ENCODE measurements around the gene DLX4. TPM values are rescaled to one million over a fixed set of nuclear protein-coding genes. Genes with fewer than 3 reads are reported as not detected.

DLX4 gene
- total and polyA plus RNA-seq, 9 donors = 0.10 TPM; not detected in 8

GRCh38 chr17:49956780-49957179 lies 12.2 kb upstream of the DLX4 start:
- H3K27ac ChIP-seq = no peak overlapping the region
- no peak overlapping the region for H3K4me3 ChIP-seq
- H3K36me3 ChIP-seq = no peaks in the 10 kb centered on the region
- no peak for TF ChIP-seq POLR2A (IDR thresholded peaks at IDR 0.05)
- no peak for TF ChIP-seq EP300 (IDR thresholded peaks at IDR 0.05)
- no peak for TF ChIP-seq CTCF (IDR thresholded peaks at IDR 0.05)
- 57 to 74% (median 63%) methylated on average over 4 of the region's 4 CpGs for WGBS, 3 donors
- no peaks in the 10 kb centered on the region for H3K27me3 ChIP-seq
- intact Hi-C loops (cut with DNase I) = no loop called here
- DNase-seq = no peak
- peaks cover 12% of the 10 kb centered on the region for H3K4me1 ChIP-seq (ENCODE audit: insufficient read depth)
- no peaks in the 10 kb centered on the region for H3K9me3 ChIP-seq

DNA sequence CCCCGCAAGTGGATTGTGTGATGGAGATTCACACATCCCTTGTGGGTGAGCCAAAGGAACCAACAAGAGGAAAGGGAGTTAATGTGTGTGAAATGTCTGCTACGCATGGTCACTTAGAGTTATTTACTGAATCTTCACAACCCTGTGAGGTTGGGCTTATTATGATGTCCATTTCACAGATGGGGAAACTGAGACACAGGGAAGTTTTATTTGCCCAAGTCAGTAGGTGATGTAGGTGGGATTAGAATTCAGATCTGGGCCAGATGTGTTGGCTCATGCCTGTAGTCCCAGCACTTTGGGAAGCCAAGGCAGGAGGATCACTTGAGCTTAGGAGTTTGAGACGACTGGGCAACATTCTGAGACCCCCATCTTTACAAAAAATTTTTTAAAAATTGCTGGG lies 11.6 kb upstream of the DLX4 start:
- WGBS, 3 donors = 88 to 96% (median 91%) methylated on average over 3 of the region's 3 CpGs
- Histone ChIP-seq H3K4me3 (no peak overlapping the region), H3K36me3 (no peaks in the 10 kb centered on the region), H3K4me1 (ENCODE audit: insufficient read depth) (peaks cover 6% of the 10 kb centered on the region), H3K27me3 (no peaks in the 10 kb centered on the region), H3K27ac (no peak overlapping the region), H3K9me3 (no peaks in the 10 kb centered on the region)
- no peak for DNase-seq
- intact Hi-C loops (cut with DNase I) = no loop called here
- TF ChIP-seq CTCF (IDR thresholded peaks at IDR 0.05) = no peak
- no peak for TF ChIP-seq EP300 (IDR thresholded peaks at IDR 0.05)
- no peak for TF ChIP-seq POLR2A (IDR thresholded peaks at IDR 0.05)

DNA sequence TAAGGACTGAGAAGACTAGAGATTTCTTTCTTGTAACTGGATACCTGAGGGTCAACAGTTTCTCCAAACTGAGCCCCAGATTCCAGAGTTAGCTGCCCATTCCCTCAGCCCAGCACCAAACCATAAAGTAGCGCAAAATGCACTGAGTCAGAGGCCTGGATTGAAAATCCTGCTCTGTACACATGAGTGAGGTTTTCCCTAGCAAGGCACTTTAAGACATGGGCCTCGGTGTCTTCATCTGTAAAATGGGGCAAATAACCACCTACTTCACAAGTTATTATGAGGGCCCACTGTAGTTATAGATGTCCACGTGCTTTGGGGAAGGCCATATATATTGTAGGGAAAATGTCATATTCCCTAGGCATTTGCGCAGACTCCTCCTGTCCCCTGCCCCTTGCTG lies 10.3 kb upstream of the DLX4 start:
- no peak for DNase-seq
- no peaks in the 10 kb centered on the region for H3K9me3 ChIP-seq
- no peak for TF ChIP-seq EP300 (IDR thresholded peaks at IDR 0.05)
- TF ChIP-seq POLR2A (IDR thresholded peaks at IDR 0.05) = no peak
- no peak for TF ChIP-seq CTCF (IDR thresholded peaks at IDR 0.05)
- no peak overlapping the region for H3K27ac ChIP-seq
- H3K4me1 ChIP-seq (ENCODE audit: insufficient read depth) = no peaks in the 10 kb centered on the region
- 91 to 97% (median 93%) methylated on average over 4 of the region's 4 CpGs for WGBS, 3 donors
- intact Hi-C loops (cut with DNase I) = no loop called here
- no peak overlapping the region for H3K4me3 ChIP-seq
- H3K36me3 ChIP-seq = no peaks in the 10 kb centered on the region
- no peaks in the 10 kb centered on the region for H3K27me3 ChIP-seq

- intact Hi-C loops (cut with DNase I) = no loop called here
- Histone ChIP-seq H3K4me1 (ENCODE audit: insufficient read depth) (no peaks in the 10 kb centered on the region), H3K9me3 (no peaks in the 10 kb centered on the region), H3K36me3 (no peaks in the 10 kb centered on the region), H3K4me3 (no peak overlapping the region), H3K27ac (no peak overlapping the region), H3K27me3 (no peaks in the 10 kb centered on the region)
- TF ChIP-seq POLR2A (IDR thresholded peaks at IDR 0.05) (no peak), EP300 (IDR thresholded peaks at IDR 0.05) (no peak), CTCF (IDR thresholded peaks at IDR 0.05) (no peak)
- 77 to 84% (median 83%) methylated on average over 8 of the region's 8 CpGs for WGBS, 3 donors
- DNase-seq = no peak
Measured at GRCh38 chr17:49959183-49959935, 9.6 kb upstream of the DLX4 start.
